Fibroblast of lung (primary cell): ENCODE measurements around the gene NT5C1A.

ENCODE experiments used
- EZH2 ChIP-seq: IDR thresholded peaks from 2 replicates; pipeline ENCODE4 v1.5.1; 2012; ENCODE audit warnings: low read length, control low read depth, mild to moderate bottlenecking; ENCODE audit errors: missing control alignments
- TF ChIP-seq, protein P1 (sequence below), 2 donors: IDR thresholded peaks in 1 of 2; conservative IDR thresholded peaks in 1 of 2; 1 replicate in 1 of 2; 2 replicates in 1 of 2; pipeline ENCODE4 v1.5.1; 2011 to 2012; ENCODE audit warnings: low read length in 2 of 2, control low read depth in 1 of 2, inconsistent platforms in 1 of 2, low read depth in 1 of 2, mild to moderate bottlenecking in 1 of 2

GRCh38 chr1:39625462-39626273, 46.2 kb downstream of the NT5C1A start:
- TF ChIP-seq, protein P1, sequence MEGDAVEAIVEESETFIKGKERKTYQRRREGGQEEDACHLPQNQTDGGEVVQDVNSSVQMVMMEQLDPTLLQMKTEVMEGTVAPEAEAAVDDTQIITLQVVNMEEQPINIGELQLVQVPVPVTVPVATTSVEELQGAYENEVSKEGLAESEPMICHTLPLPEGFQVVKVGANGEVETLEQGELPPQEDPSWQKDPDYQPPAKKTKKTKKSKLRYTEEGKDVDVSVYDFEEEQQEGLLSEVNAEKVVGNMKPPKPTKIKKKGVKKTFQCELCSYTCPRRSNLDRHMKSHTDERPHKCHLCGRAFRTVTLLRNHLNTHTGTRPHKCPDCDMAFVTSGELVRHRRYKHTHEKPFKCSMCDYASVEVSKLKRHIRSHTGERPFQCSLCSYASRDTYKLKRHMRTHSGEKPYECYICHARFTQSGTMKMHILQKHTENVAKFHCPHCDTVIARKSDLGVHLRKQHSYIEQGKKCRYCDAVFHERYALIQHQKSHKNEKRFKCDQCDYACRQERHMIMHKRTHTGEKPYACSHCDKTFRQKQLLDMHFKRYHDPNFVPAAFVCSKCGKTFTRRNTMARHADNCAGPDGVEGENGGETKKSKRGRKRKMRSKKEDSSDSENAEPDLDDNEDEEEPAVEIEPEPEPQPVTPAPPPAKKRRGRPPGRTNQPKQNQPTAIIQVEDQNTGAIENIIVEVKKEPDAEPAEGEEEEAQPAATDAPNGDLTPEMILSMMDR (conservative IDR thresholded peaks at IDR 0.05 in 1 of 2, IDR thresholded peaks at IDR 0.05 in 1 of 2; ENCODE audit: low read depth in 1 of 2, low read length in 2 of 2), result no peak
- TF ChIP-seq EZH2, result no peak
